Panc1 (cell line): ENCODE measurements around the gene ABLIM2.

ENCODE experiments used
- CTCF ChIP-seq: fragments of 450-650 bp; IDR thresholded peaks from 2 replicates; pipeline ENCODE4 v1.5.1; 2017; ENCODE audit warnings: mild to moderate bottlenecking
- SIN3A ChIP-seq: IDR thresholded peaks from 2 replicates; pipeline ENCODE4 v1.6.1; 2012; ENCODE audit warnings: low read depth, mild to moderate bottlenecking, low read length, moderate library complexity, borderline replicate concordance; ENCODE audit not compliant: insufficient read depth
- TF ChIP-seq, protein P1 (sequence below), 2 experiments: IDR thresholded peaks; 2 replicates each; pipeline ENCODE4 v1.6.1; 2011 to 2012; ENCODE audit warnings: low read depth in 2 of 2, control low read depth in 1 of 2, low read length in 1 of 2, mild to moderate bottlenecking in 1 of 2, moderate library complexity in 1 of 2; ENCODE audit not compliant: insufficient read depth in 1 of 2

GRCh38 chr4:7956270-7956808, 202.3 kb downstream of the ABLIM2 start:
- TF ChIP-seq CTCF (no peak), SIN3A (no peak)
- TF ChIP-seq, protein P1, sequence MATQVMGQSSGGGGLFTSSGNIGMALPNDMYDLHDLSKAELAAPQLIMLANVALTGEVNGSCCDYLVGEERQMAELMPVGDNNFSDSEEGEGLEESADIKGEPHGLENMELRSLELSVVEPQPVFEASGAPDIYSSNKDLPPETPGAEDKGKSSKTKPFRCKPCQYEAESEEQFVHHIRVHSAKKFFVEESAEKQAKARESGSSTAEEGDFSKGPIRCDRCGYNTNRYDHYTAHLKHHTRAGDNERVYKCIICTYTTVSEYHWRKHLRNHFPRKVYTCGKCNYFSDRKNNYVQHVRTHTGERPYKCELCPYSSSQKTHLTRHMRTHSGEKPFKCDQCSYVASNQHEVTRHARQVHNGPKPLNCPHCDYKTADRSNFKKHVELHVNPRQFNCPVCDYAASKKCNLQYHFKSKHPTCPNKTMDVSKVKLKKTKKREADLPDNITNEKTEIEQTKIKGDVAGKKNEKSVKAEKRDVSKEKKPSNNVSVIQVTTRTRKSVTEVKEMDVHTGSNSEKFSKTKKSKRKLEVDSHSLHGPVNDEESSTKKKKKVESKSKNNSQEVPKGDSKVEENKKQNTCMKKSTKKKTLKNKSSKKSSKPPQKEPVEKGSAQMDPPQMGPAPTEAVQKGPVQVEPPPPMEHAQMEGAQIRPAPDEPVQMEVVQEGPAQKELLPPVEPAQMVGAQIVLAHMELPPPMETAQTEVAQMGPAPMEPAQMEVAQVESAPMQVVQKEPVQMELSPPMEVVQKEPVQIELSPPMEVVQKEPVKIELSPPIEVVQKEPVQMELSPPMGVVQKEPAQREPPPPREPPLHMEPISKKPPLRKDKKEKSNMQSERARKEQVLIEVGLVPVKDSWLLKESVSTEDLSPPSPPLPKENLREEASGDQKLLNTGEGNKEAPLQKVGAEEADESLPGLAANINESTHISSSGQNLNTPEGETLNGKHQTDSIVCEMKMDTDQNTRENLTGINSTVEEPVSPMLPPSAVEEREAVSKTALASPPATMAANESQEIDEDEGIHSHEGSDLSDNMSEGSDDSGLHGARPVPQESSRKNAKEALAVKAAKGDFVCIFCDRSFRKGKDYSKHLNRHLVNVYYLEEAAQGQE (IDR thresholded peaks at IDR 0.05; ENCODE audit: insufficient read depth in 1 of 2, low read depth in 2 of 2, low read length in 1 of 2), result no peak
